Uterus (tissue), 4 donors: ENCODE measurements around the gene RNU1-2. TPM values are rescaled to one million over a fixed set of nuclear protein-coding genes. Genes with fewer than 3 reads are reported as not detected.

ENCODE experiments used
- DNase-seq, 2 donors: peaks; one replicate each; pipeline ENCODE4 v3.0.0-alpha.2; 2019 to 2020
- H3K27ac ChIP-seq, 2 donors: fragments of 200-600 bp; sonication (generic); 1 replicate in 1 of 2; 2 replicates in 1 of 2; pipeline ENCODE4 v1.5.1; 2016 to 2018
- H3K27me3 ChIP-seq, 2 donors: fragments of 200-600 bp; sonication (generic); one replicate each; pipeline ENCODE4 v1.5.1; 2018 to 2019; ENCODE audit warnings: control low read depth in 1 of 2
- H3K36me3 ChIP-seq, 2 donors: fragments of 200-600 bp; sonication (generic); one replicate each; pipeline ENCODE4 v1.5.1; 2019; ENCODE audit warnings: control low read depth in 1 of 2
- H3K4me1 ChIP-seq, 2 donors: fragments of 200-600 bp; sonication (generic); one replicate each; pipeline ENCODE4 v1.5.1; 2018 to 2019; ENCODE audit warnings: control low read depth in 1 of 2
- H3K4me3 ChIP-seq, 2 donors: fragments of 200-600 bp; sonication (generic); 1 replicate in 1 of 2; 2 replicates in 1 of 2; pipeline ENCODE4 v1.5.1; 2018 to 2019; ENCODE audit warnings: mild to moderate bottlenecking in 1 of 2
- H3K9me3 ChIP-seq, 2 donors: fragments of 200-600 bp; sonication (generic); one replicate each; pipeline ENCODE4 v1.5.1; 2019; ENCODE audit warnings: control low read depth in 1 of 2
- POLR2A ChIP-seq, 2 donors: fragments of 450-650 bp; IDR thresholded peaks; one replicate each; pipeline ENCODE4 v1.6.1; 2016; ENCODE audit warnings: antibody characterized with exemption in 2 of 2, mild to moderate bottlenecking in 1 of 2, moderate library complexity in 1 of 2
- intact Hi-C: fragments of 100-400 bp; cut with DNase I; formaldehyde crosslinking; loops from one replicate; pipeline ENCODE4 v1.15.1; 2023; ENCODE audit warnings: low total_unique reads
- total RNA-seq, 4 donors: library from RNA; depleted of rRNA in 3 of 4; stranded (reverse); fragments of >200 nt in 3 of 4; gene quantifications; one replicate each; pipeline versions ENCODE4 v1.1.0 to v1.2.4, GENCODE V29; 2014 to 2023
- TF ChIP-seq, protein P1 (sequence below), 4 experiments: fragments of 200-600 bp in 2 of 4; fragments of 450-650 bp in 2 of 4; sonication (generic) in 2 of 4; IDR thresholded peaks; one replicate each; pipeline ENCODE4 v1.5.1; 2016 to 2019; ENCODE audit warnings: antibody characterized with exemption in 4 of 4, mild to moderate bottlenecking in 2 of 4, moderate library complexity in 1 of 4
- donor health status: DM: yes; HTN: yes; CAD: no.

The RNU1-2 gene
- total RNA-seq, 4 donors from 2014 or later: under 0.01 to 2,125 (median under 0.01) TPM

DNA sequence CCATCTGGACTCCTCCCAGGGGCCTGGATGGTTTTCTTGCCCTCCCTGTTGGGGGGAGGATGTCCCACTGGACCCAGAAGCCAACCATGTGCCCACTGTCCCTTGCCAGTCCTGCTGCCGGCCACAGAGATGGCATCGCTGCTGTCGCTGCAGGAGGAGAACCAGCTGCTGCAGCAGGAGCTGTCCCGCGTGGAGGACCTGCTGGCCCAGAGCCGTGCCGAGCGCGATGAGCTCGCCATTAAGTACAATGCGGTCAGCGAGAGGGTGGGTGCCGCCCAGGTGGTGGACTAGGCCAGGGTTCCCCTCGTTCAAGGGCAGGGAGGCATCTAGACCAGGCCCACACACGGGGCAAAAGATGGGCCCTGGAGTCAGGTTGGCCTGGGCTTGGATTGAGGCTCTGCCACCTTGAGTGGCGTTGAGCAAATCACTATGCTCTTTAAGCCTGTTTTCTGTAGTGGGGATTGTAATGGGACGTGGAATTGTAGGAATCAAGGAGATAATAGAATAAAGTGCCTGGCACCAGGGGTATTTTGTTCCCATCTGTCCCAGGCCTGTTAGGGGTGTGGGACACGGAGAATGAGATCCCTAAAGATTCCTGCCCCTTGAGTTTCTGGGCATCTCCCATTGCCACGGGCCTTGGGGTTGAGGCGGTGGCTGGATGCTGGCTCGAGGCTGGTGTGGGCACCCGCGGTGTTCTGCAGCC, 28.6 kb downstream of the RNU1-2 start:
- intact Hi-C loops: no loop called here
- Histone ChIP-seq H3K4me3 (no peak overlapping the region), H3K27me3 (no peaks in the 10 kb centered on the region), H3K27ac (no peak overlapping the region), H3K36me3 (no peaks in the 10 kb centered on the region), H3K4me1 (peaks cover 0 to 5% of the 10 kb centered on the region in 2 donors), H3K9me3 (no peaks in the 10 kb centered on the region)
- no peak for DNase-seq
- no peak for TF ChIP-seq POLR2A (IDR thresholded peaks at IDR 0.05)
- TF ChIP-seq, protein P1, sequence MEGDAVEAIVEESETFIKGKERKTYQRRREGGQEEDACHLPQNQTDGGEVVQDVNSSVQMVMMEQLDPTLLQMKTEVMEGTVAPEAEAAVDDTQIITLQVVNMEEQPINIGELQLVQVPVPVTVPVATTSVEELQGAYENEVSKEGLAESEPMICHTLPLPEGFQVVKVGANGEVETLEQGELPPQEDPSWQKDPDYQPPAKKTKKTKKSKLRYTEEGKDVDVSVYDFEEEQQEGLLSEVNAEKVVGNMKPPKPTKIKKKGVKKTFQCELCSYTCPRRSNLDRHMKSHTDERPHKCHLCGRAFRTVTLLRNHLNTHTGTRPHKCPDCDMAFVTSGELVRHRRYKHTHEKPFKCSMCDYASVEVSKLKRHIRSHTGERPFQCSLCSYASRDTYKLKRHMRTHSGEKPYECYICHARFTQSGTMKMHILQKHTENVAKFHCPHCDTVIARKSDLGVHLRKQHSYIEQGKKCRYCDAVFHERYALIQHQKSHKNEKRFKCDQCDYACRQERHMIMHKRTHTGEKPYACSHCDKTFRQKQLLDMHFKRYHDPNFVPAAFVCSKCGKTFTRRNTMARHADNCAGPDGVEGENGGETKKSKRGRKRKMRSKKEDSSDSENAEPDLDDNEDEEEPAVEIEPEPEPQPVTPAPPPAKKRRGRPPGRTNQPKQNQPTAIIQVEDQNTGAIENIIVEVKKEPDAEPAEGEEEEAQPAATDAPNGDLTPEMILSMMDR (IDR thresholded peaks at IDR 0.05): no peak

DNA sequence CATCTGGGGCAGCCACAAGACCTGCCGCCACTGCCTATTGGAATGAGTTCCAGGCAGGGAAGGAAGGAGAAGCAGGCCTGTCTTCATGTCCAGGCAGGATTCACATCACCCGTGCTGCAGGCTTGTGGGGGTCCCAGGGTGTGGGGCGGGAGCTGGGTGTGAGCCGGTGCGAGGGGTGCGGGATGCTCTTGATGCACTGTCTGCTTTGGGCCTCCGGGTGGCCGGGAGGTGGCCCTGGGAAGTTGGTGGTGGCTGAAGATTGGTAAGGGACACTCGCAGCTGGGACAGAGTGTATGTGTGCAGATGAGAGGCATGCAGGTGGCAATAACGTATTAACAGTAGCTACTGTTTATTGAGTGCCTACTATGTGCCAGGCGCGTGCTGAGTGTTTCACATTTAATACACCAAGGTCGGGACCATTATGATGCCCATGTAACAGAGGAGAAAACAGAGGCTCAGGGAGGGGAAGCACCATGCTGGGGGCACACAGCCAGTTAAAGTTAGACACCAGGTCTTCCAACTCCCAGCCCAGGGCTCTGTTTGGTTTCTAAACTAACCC, 29.2 kb downstream of the RNU1-2 start:
- no peaks in the 10 kb centered on the region for H3K27me3 ChIP-seq
- DNase-seq: no peak
- H3K4me1 ChIP-seq: peaks cover 0 to 5% of the 10 kb centered on the region in 2 donors
- no peaks in the 10 kb centered on the region for H3K36me3 ChIP-seq
- intact Hi-C loops: no loop called here
- H3K27ac ChIP-seq: no peak overlapping the region
- no peaks in the 10 kb centered on the region for H3K9me3 ChIP-seq
- TF ChIP-seq, protein P1 (IDR thresholded peaks at IDR 0.05): no peak
- TF ChIP-seq POLR2A (IDR thresholded peaks at IDR 0.05): no peak
- no peak overlapping the region for H3K4me3 ChIP-seq

DNA sequence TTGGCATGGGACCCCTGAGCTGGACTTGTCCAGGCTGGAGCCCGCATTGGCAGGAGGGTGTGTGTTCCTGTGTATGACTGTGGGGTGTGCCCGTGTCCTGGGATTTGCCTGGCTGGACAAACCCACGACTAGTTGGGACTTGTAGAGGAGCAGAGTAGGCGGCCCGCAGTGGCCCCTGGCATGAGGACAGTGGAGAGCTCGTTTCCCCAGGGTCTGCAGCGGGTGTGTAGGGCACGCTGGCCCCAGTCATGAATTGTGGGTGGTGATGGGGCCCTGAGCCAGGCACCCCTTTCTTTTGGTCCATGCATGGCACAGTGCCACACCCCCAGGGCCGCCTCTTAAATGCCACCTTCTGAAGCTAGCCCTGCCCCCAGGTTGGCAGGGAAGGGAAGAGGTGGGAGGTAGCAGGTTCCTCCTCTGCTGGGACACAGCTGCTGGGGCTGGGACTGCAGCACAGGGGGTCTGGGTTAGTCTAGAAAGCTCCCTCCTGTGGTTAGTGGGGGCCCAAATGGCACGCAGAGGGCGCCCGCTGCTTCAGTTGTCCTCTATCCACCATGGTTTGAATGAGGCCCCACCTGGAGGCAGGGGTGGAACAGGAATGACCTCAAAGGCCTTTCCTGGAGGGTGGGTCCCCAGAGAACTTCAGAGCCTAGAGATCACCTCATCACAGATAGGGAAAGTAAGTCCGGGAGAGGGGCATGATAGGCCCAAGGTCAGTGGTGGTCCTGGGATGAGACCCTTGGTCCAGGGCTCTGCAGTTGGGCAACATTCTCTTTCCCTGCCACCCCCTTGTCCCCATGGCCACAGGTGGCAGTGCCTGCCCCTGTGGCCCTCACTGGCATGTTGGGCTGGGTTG, 30.1 kb downstream of the RNU1-2 start:
- no peaks in the 10 kb centered on the region for H3K9me3 ChIP-seq
- H3K27me3 ChIP-seq: no peaks in the 10 kb centered on the region
- H3K27ac ChIP-seq: no peak overlapping the region
- no peak overlapping the region for H3K4me3 ChIP-seq
- no peak for DNase-seq
- TF ChIP-seq, protein P1 (IDR thresholded peaks at IDR 0.05): no peak
- TF ChIP-seq POLR2A (IDR thresholded peaks at IDR 0.05): no peak
- no peaks in the 10 kb centered on the region for H3K36me3 ChIP-seq
- intact Hi-C loops: no loop called here
- H3K4me1 ChIP-seq: peaks cover 0 to 5% of the 10 kb centered on the region in 2 donors

DNA sequence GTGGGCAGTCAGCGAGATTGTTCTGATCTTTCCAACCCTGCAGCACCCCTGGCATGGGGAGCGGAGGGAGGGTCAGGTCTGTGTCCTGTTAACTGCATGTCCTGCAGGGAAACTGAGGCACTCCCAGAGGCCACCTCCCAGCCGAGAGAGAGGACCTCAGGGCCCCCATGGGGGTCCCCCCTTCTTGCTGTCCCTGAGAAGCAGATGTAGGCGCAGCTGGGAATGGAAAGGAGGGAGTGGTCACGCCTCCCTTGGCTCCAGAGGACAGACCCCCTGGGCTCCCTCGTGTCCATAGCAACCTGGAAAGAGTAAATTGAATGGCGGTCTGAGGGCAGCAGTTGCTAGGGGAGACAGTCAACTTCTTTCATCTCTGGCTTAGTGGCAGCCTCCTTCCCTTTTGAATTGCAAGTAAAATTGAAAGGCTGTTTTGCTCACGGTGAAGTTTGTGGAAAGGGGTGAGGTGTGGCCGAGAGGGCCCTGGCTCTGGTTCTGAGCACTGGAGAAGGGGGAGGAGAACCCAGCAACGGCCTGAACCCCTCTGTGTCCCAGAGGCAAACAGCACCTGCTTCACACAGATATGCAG, 30.8 kb downstream of the RNU1-2 start:
- no peak for DNase-seq
- H3K4me3 ChIP-seq: no peak overlapping the region
- H3K9me3 ChIP-seq: no peaks in the 10 kb centered on the region
- no peaks in the 10 kb centered on the region for H3K27me3 ChIP-seq
- intact Hi-C loops: no loop called here
- no peak for TF ChIP-seq POLR2A (IDR thresholded peaks at IDR 0.05)
- TF ChIP-seq, protein P1 (IDR thresholded peaks at IDR 0.05): no peak
- peaks cover 0 to under 1% of the 10 kb centered on the region in 2 donors for H3K4me1 ChIP-seq
- no peaks in the 10 kb centered on the region for H3K36me3 ChIP-seq
- H3K27ac ChIP-seq: no peak overlapping the region
